Left renal cortex interstitium (tissue), 4 donors: ENCODE results near the gene EML4. TPM values are rescaled to one million over a fixed set of nuclear protein-coding genes. Genes with fewer than 3 reads are reported as not detected.

Experiments
- DNase-seq, 4 donors: peaks; one replicate each; pipeline ENCODE4 v3.0.0-alpha.2; 2013; ENCODE audit warnings: low read depth in 4 of 4, low spot score in 2 of 4, missing footprints in 1 of 4
- polyA plus RNA-seq, 4 donors: library from polyadenylated mRNA; unstranded; fragments of 120-200 nt; gene quantifications; one replicate each; pipeline ENCODE4 v1.2.1, GENCODE V29; 2013; ENCODE audit not compliant: insufficient read length in 4 of 4

EML4 gene
- polyA plus RNA-seq, 4 donors = 96.8 to 136 (median 111) TPM

GRCh38 chr2:42192652-42193566 lies 23.8 kb downstream of the EML4 start:
- DNase-seq = no peak

- no peak for DNase-seq
Measured at GRCh38 chr2:42193722-42194187, 24.6 kb downstream of the EML4 start.

DNA sequence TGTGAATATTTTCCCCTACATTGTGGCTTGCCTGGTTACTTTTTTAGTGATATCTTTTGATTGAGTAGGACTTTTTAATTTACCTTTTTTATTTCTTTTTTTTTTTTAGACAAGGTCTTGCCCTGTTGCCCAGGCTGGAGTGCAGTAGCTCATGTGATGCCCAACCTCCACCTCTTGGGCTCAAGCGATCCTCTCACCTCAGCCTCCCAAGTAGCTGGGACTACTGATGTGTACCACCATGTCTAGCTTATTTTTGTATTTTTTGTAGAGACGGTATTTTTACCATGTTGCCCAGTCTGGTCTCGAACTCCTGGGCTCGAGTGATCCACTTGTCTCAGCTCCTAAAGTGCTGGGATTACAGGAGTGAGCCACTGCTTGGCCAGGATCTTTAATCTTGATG lies 25.3 kb downstream of the EML4 start:
- no peak for DNase-seq

DNA sequence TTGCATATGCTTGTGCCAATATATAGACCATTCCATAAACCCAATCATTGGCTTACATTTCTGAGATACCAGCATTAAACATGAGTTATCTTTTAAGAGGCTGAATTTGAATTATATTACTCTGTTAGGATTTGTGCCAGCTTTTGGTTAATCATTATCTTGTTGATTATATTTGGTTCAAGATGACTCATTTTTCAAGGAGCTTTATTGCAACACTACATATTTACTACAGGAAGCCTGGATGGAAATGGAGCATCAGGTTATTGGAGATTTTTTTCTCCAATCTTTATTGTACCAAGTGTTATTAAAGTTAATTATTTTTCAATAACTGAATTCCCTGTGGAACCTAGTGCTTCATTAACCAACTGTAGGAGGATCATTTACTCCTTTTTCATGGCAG lies 26.4 kb downstream of the EML4 start:
- DNase-seq = no peak

DNA sequence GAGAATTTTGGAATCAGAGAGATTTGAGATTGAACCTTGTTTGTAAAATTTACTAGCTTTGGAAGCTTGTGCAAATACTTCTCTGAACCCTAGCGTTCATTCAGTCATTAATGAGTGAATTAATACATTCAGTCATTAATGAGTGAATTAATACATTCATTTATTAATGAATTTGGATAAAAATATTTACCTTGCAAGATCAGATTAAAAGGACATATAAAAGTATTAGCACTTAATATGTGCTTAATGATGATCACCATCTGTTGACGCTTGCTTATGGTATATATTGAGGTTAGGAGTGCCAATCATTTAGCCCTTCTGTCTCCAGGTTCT lies 26.9 kb downstream of the EML4 start:
- no peak for DNase-seq

DNA sequence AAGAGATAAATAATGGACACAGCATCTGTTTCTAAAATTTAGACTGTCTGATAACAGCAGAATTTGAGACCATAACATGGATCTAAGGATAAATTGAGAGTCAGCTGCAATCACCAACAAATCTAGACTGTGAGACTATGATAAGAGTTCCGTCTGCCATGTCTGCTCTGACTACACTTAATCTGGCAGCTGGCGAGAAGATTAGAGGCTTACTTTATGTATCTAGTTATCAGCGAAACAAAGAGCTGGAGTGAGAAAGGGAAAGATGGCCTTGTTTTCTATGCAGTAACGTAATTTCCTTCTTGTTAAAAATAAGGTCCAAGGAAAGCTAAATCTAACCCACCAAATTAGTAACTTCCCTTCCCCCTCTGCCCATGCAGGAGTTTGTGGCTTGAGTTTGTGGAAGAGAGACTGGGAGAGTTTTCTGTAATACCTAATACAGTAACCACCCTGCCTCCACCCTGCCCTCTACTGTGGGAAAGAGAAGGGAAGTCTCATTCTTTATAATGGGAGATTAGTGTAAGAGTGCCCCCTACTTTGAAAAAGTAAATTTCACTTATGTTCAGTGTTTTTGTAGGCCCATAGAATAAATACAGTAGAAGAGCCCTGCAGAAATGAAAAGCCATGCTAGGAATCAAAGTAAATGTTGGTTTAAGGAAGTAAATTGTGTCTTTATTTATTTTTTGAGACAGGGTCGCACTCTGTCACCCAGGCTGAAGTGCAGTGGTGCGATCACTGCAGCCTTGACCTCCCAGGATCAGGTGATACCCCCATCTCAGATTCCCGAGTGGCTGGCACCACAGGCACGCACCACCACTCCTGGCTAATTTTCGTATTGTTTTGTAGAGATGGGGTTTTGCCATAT lies 27.5 kb downstream of the EML4 start:
- DNase-seq = no peak

- no peak for DNase-seq
Measured at GRCh38 chr2:42197792-42198191, 28.6 kb downstream of the EML4 start.

GRCh38 chr2:42198466-42198865 lies 29.3 kb downstream of the EML4 start:
- no peak for DNase-seq

DNA sequence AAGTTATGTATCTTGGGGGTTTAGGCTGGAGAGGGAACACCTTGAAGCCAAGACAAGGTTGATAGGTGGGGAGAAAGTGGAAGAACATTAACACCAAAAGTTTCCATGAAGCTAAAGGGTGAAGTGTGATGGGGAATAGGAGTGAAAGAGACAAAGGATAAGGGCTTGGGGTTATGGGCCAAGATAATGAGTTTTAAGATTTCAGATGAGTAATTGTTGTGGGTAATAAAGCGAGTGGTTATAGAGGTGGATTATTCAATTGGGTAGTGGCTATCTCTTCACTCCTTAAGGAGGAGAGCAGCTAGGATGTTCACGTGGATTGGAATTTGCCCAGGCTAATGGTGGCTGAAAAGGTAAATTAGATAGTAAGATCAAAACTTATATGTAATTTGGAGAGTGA lies 29.8 kb downstream of the EML4 start:
- no peak for DNase-seq

DNA sequence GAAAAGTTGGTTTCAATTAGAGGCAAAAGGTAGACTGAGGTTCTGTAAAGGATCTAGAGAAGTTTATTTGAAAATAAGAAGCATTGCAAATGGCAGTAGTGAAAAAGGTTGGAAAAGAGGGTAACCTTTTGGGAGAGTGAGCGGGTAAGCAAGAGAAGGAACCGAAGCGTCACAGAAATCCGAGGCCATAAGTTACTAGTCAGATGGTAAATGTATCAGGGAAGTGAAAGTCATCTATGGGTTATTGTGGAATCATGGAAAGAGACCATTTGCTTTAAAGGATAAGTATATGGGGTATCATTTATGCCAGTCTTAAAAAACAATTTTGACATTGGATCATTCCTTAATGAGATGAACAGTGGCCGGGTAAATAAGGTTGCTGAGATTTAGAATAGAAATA lies 30.5 kb downstream of the EML4 start:
- no peak for DNase-seq

DNA sequence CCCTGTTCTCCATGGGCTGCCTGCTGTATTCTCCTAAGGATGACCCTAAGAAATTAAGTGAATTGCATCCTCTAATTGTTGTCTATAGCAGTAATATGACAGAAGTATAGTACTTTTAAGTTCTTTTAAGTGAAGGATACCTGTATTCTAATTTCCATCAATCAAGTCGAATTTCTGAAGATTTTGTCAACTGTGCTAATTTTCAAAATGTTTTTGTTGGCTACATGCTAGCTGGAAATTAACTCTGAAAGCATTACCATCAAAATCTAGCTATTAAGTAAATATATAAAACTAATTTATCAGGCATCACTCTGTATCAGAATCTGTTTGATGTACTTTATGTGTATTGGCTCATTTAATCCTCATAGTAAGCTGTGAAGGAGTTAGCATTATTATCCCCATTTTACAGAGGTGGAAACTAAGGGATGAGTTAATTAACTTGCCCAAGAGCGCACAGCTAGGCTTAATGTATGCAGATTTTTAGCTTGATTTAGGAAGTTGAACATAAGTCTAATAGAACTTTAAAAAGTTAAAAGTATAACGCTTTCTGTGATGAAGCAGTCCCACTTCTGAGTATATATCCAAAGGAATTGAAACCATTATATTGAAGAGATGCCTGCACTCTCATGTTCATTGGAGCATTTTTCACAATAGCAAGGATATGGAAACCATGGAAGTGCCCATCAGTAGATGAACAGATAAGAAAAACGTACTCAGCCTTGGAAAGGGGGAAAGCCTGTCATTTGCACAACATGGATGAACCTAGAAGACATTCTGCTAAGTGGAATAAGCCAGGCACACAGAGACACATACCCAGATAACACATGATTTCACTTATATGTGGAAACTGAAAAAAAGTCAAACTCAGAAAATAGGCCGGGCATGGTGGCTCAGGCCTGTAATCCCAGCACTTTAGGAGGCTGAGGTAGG lies 32.0 kb downstream of the EML4 start:
- DNase-seq = no peak

DNA sequence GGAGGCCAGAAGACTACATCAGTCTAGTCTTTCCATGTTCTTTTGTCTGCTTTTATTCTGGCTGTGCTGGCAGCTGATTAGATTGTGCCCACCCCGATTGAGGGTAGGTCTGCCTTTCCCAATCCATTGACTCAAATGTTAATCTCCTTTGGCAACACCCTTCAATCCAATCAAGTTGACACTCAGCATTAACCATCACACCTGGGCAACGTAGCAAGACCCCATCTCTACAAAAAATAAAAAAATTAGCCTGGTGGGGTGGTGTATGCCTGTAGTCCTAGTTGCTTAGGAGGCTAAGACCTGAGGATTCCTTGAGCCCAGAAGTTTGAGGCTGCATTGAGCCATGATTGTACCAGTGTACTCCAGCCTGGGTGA lies 33.5 kb downstream of the EML4 start:
- DNase-seq = no peak

- DNase-seq = no peak
Measured at GRCh38 chr2:42203792-42204191, 34.6 kb downstream of the EML4 start.

DNA sequence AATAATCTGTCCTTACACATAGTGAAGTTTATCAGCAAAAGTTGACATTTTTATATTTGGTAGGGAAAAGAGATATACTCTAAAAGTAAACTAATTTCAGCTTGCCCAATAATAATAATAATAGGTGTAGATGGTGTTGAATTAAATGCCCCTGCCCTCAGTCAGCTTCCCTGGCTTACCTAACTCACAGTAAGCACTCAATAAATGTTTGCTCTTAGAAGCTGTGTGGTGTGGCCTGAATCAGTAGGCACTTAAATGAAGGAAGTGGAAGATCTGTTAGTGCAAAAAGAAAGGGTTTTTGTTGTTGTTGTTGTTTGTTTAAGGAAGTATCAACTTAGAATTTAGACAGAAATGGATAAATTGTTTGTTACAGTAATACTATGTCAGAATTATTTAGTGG lies 36.2 kb downstream of the EML4 start:
- DNase-seq = no peak

DNA sequence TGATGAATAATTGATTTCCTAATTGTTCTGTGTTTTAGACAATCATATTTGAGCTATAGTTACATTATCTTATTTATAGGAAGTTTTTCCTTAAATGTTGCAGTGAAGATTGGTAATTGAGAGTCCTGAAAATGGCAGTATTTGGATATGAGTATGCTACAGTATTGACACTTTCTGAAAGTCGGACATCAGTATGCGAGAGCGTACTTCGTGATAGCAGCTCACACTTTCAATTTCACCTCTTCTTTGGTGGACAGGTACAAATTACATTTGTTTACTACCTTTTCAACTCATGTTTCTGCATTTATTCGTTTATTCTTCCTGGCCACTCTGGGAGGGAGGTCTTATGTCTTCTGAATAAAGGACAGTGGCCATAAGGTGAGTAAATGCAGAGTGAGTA lies 38.7 kb downstream of the EML4 start:
- DNase-seq = no peak

DNA sequence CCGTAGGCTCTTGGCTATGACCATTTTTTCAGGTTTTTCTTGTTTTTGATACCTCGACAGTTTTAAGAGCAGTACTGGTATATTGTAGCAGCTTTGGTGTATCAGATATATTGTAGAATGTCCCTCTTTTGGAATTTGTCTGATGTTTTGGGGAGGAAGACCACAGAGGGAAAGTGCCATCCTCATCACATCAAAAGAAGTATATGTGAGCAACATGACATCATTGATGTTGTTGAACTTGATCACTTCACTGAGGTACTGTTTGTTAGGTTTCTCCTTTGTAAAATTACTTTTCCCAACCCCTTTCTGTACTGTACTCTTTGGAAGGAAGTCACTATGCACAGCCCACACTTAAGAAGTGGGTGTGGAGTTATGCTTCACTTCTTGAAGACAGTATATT lies 41.0 kb downstream of the EML4 start:
- DNase-seq = no peak

DNA sequence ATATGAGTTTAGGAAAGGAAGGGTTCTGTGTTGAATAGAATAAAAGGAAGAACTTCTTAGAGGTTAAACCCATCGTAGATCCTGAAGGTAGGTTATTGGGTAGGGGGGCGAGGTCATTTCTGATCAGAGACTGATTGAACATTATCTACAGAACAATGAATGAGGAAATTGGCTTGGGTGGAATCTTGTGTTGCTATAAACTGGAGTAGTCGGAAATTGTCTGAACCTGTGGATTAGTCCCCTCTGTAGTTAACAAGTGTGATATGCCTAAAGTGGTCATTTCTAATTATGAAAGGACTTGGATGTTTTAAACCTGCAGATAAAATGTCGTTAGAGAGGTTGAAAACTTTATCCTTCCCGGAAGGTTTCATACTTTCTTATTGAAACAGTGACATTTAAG lies 42.1 kb downstream of the EML4 start:
- no peak for DNase-seq

GRCh38 chr2:42214669-42215068 lies 45.5 kb downstream of the EML4 start:
- DNase-seq = no peak

DNA sequence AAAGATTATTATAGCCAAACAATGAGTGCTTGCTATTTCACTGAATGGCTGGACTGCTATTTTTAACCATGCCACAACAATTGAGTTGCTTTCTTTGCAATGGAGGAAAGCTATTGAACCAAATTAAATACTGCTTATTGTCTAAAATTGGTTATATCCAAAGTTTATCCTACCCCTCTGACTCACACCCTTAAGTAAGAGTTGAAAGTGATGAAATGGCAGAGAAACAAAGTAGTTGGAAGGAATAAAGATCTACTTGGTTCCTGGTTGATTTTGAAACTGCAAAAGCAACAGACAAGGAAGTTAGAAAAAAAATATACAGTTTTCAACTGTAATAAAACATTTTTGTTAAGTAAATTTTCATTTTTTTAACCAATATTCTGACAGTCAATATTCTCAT lies 47.5 kb downstream of the EML4 start:
- no peak for DNase-seq

- no peak for DNase-seq
Measured at GRCh38 chr2:42217307-42217706, 48.2 kb downstream of the EML4 start.

GRCh38 chr2:42217914-42218313 lies 48.8 kb downstream of the EML4 start:
- DNase-seq = no peak
